DND-41 (cell line): Measurements from ENCODE around the gene RABGAP1.

ENCODE experiments used
- EZH2 ChIP-seq: IDR thresholded peaks from 3 replicates; pipeline ENCODE4 v1.6.1; 2012; ENCODE audit warnings: borderline replicate concordance, low read depth, mild to moderate bottlenecking, moderate library complexity, low read length, inconsistent platforms; ENCODE audit not compliant: severe bottlenecking
- TF ChIP-seq, protein P1 (sequence below): IDR thresholded peaks from 2 replicates; pipeline ENCODE4 v1.5.1; 2012; ENCODE audit warnings: borderline replicate concordance, low read length, moderate library complexity, mild to moderate bottlenecking; ENCODE audit not compliant: poor library complexity, severe bottlenecking; ENCODE audit errors: extremely low read depth

DNA sequence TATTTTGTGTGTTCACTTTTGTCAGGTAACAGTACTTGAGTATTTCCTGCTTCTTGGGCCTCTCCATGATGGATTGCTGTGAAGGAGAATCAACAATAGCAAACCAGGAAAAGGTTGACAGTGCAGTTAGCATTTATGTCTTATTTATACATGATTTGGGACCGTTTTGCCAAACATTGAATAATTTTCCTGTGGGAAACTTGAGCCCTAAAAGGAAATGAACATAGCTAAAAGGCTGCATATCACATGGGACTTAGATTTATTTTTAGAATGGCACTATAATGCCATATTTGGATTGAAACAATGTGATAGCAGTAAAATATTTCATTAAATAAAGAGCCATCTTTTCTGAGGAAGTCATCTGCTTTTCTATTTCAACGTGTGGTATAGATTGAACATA is 107.9 kb downstream of the RABGAP1 start:
- TF ChIP-seq, protein P1, sequence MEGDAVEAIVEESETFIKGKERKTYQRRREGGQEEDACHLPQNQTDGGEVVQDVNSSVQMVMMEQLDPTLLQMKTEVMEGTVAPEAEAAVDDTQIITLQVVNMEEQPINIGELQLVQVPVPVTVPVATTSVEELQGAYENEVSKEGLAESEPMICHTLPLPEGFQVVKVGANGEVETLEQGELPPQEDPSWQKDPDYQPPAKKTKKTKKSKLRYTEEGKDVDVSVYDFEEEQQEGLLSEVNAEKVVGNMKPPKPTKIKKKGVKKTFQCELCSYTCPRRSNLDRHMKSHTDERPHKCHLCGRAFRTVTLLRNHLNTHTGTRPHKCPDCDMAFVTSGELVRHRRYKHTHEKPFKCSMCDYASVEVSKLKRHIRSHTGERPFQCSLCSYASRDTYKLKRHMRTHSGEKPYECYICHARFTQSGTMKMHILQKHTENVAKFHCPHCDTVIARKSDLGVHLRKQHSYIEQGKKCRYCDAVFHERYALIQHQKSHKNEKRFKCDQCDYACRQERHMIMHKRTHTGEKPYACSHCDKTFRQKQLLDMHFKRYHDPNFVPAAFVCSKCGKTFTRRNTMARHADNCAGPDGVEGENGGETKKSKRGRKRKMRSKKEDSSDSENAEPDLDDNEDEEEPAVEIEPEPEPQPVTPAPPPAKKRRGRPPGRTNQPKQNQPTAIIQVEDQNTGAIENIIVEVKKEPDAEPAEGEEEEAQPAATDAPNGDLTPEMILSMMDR = no peak
- TF ChIP-seq EZH2 = no peak
